ENCODE measurements around the gene SRGAP1.

The SRGAP1 gene

DNA sequence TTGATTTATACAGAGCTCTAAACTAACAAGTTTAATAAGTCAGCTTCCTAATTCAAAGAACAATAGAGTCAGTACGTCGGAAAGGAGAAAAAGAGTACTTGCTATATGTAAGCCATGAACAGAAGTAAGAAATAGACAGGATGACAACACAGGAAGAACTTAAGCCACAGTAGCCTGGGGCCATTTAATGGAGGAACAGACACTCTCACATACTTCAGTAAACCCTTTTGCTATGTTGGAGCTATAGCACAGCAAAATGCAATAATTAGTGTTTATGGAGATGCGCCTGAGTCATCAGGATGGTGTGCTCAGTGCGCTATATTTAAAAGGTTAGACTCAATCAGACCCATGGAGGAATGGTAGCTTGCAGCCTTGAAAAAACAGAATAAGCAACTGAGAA is 61.0 kb downstream of the SRGAP1 start:
- no peak for DNase-seq (ENCODE audit: low read depth in 2 of 2)

DNA sequence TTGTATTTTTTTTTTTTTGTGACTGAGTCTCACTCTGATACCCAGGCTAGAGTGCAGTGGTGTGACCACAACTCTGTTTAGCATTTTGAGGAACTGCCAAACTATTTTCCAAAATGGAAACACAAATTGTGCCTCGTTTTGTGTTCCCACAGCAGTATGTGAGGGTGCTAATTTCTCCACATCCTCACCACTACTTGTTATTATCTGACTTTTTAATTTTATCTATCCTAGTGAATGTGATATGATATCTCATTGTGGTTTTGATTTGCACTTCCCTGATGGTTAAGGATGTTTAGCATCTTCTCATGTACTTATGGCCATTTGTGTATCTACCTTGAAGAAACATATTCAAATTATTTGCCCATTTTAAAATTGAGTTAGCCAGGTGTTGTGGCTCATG is 62.4 kb downstream of the SRGAP1 start:
- no peak for DNase-seq (ENCODE audit: low read depth in 2 of 2)

DNA sequence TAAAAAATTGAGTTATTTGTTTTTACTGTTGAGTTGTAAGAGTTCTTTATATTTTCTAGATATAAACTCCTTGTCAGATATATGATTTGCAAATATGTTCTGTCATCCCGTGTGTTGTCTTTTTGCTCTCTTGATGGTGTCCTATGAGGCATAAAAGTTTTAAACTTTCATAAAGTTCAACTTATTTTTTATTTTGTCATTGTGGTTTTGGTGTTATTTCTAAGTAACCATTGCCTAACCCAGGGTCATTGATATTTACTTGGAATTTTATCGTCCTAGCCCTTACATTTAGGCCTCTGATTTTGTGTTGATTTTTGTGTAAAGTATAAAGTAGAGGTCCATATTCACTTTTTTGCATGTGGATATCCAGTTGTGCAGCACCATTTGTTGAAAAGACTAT is 63.1 kb downstream of the SRGAP1 start:
- no peak for DNase-seq (ENCODE audit: low read depth in 2 of 2)

DNA sequence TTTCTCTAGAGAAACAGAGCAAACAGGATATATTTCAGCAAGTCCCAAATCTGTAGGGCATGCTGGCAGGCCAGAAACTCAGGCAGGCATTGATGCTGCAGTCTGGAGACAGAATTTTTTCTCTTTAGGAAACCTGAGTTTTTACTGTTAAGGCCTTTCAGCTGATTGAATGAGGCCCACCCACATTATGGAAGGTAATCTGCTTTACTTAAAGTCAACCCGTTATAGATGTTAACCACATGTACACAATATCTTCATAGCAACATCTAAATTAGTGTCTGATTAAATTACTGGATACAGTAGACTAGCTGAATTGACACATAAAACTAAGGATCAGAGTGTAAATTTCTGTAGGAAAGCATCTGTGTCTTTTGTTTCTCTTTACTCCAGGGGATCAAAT is 65.2 kb downstream of the SRGAP1 start:
- DNase-seq (ENCODE audit: low read depth in 2 of 2), result no peak

DNA sequence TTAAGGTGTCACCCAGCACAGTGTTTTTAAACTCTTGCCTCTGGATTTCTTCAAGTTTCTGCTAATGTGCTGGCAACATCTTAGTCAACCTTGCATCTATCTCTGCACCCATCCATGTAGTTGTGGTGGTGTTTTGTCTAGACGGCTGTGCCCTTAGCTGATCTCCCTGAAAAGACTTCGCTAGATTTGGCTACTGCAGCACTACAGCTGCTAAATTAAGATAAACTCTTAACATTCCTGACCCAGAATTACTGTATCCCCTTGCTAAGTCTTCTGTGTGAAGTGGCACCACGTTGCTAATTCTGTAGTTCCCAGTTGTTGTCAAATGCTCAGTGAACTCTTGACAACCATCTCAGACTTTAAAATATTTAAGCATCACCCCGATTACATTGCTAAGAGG is 66.8 kb downstream of the SRGAP1 start:
- no peak for DNase-seq (ENCODE audit: low read depth in 2 of 2)

DNA sequence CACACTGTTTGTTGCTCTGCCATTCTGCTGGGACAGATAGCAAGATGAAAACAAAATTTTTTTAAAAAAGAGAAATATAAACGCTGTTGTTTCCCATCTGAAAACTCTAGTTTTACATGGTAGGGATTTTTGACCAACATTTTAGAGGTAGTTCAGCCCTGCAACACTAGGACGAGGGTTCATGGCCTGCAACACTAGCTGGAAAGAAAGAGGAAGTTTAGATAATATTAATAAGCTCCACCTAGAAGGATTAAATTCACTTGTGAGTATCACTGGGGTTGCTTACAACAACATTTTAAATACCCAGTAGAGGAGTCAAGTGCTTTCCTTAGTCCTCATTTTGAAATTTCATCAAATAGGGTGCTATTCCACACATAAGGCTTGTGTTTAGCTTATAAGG is 68.2 kb downstream of the SRGAP1 start:
- DNase-seq (ENCODE audit: low read depth in 2 of 2), result no peak

DNA sequence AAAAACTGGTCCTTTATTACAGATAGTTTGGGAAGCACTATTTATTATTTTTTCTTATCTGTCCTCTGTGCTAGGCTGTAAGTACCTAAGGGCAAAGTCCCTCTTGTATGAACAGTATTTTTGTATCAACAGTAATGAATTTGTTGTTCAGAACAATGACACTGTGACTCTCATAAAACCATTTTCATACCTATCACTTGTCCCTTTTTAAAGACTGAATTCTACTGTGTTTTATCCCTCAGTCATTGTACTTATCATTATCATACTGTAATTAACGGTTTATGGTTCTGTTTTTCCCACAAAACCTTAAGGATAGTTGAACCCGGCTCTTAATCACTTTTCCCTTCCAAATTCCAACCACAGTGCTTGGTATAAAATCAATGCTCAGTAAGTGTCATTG is 69.4 kb downstream of the SRGAP1 start:
- DNase-seq (ENCODE audit: low read depth in 2 of 2), result no peak

DNA sequence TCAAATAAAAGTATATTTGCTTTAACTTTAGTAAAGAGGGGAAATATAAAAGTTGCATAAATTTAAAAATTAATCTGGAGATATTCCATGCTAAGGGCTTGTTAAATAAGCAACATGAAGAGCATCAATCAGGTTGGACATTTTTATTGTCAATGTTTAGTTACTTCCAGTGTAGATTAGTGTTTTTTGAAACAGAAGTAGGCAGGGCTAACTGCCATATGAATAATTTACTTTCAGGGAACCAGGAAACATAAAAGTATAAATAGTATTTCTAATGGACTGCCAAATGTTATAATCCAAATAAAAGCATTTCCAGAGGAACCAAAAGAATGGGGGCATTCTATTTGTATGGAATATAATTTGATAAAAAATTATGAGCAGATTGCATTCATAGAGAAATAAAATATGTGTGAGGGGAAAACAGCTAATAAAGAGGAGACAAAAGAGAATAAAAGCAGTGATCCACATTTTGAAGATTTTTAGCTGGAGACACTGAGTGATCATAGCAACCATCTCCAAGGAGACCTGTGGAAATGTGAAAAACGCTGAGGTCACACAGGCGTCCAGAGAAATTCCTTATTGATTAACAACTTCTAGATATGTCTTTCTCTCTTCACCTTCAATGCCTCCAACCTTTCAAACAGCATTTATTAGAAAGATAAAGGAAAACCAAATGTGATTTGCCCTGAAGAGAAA is 70.8 kb downstream of the SRGAP1 start:
- no peak for DNase-seq (ENCODE audit: low read depth in 2 of 2)

DNA sequence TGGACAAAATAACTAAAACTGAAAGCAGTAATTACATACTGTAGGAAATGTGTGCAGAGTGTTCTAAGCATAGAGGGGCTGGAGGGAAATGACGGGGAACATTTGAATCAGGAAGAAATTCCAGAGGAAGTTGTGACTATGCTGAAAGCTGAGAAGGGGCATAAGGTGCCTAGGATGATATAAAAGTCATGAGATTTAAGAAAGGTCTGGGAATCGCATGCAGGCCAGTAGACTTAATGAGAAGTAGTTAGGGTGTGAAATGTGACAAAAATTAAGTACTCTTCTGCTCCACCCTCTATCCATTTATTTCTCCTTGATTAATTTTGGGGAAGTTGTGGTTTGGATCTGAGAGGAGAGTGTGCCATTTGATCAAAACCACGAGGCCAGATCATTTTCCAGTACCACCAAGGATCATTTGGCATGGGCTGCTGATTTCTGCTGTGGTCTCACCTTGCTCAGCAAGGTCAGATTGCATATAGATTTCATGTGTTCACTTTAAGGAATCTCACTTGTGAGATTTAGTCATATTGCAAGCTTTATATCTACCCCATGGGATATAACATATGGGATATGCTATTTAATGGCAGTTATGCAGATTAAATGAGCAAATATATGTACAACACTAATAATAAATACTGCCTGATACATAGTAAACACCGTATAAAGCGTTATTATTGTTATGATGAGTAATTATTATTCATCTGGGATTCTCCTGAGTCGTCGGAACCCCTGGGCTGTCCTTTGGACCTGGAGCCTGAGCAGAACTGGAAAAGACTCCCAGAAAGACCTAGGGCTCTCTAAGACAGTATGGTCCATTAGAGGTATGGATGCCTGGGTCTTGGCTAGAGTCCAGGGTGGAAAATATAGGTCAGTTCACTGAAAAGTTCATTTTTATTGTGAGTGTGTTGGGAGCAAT is 72.3 kb downstream of the SRGAP1 start:
- DNase-seq (ENCODE audit: low read depth in 2 of 2), result no peak

DNA sequence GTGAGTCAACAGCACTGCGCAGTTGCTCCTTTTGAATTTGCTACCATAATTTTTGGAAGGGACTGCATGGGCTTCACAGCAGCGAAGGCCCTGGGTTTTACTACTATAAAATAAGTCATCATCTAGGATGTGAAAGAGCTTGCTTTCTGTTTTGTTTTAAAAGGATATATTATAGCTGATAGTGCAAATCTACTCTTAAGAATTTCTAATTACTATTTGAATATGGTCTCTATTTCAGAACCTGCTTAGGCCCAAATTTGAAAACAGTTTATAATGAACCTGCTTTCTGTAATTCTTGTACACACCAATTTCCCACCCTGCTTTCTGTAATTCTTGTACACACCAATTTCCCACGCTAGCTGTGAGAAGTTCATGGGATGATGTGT is 73.0 kb downstream of the SRGAP1 start:
- DNase-seq (ENCODE audit: low read depth in 2 of 2), result no peak

DNA sequence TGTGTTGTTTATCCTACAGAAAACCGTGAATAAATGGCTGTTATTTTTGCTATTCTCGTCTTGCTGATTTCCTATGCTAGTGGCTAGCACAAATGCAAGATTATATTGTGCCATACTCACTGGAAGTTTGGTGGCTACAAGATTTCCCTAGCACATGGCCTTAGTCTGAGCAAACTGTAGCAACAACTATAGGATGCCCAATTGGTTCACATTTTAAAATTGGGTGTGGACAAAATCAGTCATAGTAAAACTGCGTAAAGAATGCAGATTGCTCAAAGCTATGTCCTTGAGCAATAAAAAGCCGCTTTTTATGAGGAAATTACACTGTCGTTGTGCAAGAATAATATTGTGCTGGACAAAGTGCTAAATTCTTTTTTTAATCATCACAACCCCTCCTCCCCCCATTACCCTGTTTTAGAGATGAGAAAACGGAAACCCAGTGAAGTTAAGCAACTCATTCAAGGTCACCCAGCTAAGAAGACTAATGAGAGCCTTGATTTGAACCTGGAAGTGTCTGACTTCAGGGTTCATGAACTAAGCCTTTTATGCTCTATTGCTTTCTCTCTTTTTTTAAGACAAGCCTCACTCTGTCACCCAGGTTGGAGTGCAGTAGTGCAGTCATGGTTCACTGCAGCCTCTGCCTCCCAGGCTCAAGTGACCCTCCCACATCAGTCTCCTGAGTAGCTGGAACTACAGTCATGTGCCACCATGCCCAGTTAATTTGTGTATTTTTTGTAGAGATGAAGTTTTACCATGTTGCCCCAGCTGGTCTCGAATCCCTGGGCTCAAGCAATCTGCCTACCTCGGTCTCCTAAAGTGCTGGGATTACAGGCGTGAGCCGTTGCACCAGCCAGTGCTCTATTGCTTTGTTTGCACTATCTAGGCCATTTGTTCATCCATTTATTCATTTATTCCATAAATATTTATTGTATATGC is 73.6 kb downstream of the SRGAP1 start:
- peak; percentile 97 for DNase-seq (ENCODE audit: low read depth in 2 of 2)

DNA sequence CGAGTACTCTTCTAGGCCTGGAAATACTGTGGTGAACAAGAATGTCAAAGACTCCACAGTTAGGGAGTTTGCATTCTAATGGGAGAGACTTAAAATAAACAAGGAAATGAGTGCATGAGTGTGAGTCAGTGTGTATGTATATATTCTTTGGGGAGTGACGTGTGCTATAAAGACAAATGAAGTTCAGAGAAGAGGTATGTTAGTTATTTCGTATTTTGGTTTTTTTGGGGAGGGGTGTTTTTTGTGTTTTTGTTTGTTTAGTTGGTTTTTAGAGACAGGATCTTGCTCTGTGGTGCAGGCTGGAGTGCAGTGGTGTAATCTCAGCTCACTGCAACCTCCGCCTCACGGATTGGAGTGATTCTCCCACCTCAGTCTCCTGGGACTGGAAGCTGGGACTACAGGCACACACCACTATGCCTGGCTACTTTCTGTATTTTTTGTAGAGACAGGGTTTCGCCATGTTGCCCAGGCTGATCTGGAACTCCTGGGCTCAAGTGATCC is 74.3 kb downstream of the SRGAP1 start:
- DNase-seq (ENCODE audit: low read depth in 2 of 2), result peak; percentile 88 to 89

DNA sequence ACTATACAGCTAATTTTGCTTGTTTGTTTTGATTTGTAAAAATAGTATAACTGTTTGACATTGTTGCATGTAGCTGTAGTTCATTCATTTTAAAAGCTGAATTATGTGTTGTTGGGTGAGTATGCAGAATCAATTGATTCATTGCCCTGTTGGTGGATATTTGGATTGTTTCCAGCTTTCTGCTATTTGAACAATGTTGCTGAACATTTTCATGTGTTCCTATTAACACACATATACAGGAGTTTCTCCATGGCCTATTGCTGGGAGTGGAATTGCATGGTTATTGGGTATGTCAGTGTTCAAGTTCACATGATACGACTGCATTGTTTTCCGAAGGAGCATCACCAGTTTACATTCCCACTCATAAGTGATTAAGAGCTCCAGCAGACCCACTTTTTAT is 75.3 kb downstream of the SRGAP1 start:
- DNase-seq (ENCODE audit: low read depth in 2 of 2), result no peak

DNA sequence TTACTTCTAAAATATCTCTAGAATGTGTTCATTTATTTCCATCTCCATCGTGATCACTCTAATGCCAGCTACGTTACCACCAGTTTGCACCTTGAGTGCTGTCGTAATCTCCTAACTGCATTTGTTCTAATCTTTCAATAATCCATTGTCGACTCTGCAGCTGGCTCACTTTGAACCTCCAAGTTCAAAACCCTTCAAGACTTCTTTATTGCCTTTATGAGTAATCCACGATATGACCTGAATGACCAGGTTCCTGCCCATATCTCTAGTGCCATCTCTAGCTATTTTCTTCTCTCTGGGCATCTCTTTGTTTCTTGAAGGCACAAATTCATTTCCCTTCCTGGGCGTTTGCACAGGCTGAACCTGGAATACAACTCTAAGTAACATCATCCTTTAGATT is 76.7 kb downstream of the SRGAP1 start:
- DNase-seq (ENCODE audit: low read depth in 2 of 2), result no peak

DNA sequence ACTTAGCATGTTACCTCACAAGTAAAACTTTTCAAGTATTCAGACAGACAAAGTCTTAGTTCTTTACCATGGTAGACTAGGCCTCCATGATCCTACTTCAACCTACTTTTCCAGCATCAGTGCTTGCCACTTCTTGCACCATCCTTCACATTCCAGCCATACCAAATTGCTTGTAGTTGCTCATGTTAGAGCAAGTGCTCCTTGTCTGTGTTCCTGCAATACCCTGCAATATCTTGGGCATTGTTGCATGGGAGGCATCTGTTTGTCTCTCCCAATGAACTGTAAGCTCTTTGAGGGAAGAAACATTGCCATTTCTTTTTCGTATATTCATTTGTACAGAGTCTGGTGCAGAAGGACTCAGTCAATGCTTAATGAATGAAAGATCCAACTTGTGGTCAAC is 78.0 kb downstream of the SRGAP1 start:
- peak; percentile 69 to 70 for DNase-seq (ENCODE audit: low read depth in 2 of 2)

DNA sequence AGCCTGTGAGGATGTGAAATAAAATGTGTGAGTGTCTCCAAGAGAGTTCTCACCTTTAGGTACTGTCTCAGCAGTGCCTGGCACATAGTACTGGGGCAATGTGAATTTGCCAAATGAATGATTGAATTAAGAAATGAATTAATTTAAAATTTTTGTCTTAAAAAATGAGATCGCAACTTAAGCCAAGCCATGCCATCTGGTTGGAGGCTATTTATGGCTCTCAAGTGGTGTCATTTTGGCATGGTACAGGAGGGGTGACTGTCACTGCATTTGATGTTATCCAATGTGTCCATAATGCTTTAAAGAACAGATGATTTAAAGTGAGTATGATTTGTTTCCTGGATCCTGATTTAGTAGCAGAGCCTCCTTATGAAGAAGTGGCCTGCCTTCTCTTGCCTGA is 80.3 kb downstream of the SRGAP1 start:
- DNase-seq (ENCODE audit: low read depth in 2 of 2), result no peak

DNA sequence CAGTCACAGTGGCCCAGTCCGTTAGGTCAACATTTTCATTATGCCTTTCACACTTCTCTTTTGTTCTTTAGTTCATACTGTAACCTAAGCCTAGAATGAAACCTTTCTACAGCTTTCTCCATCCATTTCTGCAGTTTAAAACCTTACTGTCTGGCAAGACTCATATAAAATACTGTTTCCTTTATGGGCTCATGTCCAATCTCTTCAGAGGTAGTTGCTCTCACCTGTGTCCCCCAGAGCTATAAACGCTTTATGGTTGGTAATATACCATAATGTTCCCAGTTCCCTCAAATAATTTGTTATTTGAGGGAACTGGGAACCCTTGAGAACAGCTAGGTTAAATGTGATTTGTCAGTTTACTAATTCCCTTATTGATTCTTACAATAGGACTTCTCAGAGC is 83.0 kb downstream of the SRGAP1 start:
- no peak for DNase-seq (ENCODE audit: low read depth in 2 of 2)

DNA sequence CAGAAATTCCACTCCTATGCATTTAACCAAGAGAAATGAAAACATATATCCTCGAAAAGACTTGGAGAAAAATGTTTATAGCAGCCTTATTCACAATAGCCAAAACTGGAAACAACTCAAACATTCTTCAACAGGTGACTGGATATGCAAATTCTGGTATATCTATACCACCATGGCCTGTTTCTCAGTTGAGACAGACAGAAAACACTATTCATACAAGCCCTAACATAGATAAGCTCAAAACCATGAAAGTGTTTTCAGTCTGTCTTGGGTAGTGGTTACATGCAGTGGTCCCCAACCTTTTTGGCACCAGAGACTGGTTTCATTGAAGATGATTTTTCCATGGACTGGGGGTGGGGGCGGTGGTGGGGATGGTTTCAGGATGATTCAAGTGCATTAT is 83.8 kb downstream of the SRGAP1 start:
- no peak for DNase-seq (ENCODE audit: low read depth in 2 of 2)

DNA sequence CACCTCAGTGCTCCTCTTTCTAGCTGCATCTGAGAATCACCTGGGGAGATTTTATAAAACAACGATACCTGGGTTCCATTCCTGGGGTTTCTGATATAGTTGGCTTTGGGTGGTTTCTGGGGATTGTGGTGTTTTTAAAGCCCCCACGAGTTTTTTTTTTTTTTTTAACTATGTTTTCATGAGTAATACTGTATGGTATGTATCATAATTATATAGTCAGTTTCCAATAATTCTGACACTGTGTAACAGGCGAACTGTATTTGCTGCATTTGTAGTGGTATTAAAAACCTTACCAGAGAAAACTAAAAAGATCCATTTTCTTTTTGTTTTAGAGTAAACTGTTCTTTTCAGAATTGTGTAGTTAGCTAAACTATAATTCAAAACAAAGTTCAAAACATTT is 84.9 kb downstream of the SRGAP1 start:
- DNase-seq (ENCODE audit: low read depth in 2 of 2), result no peak

DNA sequence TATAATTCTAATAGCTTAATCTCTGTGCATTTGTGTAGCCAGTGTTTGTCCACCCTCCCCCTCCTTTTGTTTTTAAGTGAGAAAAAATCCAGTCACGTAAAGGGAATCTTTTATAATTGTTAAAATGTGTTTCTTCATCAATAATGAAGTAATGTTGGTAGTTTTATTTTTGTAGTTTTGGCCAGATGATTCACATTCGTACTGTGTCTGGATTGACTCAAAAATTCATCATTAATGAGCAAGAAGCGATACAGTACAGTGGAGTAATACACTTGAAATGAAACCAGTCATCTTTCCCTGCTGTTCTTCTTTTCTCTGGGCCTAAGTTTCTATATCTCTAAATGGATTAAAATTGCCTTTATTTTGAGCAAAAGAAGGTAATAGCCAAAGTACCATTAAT is 86.5 kb downstream of the SRGAP1 start:
- peak in 1 of 2 experiments; percentile 72 for DNase-seq (ENCODE audit: low read depth in 2 of 2)

DNA sequence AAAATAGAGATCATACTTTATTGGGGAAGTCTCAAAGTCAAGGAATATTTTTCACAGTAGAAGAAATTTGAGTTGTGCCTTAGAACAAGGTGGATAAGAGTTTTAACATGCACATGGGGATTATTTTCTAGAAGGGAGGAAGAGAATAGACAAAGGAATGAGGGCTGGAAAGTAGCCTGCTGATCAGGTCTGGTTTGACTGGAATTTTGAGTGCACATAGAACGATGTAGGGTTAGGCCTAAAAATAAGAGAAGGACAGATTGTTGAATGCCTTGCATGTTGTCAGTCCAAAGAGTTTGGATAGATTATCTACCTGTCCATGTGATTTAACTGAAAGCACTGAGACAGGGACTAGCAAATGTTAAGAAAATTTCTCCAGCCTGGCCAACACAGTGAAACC is 87.2 kb downstream of the SRGAP1 start:
- no peak for DNase-seq (ENCODE audit: low read depth in 2 of 2)

DNA sequence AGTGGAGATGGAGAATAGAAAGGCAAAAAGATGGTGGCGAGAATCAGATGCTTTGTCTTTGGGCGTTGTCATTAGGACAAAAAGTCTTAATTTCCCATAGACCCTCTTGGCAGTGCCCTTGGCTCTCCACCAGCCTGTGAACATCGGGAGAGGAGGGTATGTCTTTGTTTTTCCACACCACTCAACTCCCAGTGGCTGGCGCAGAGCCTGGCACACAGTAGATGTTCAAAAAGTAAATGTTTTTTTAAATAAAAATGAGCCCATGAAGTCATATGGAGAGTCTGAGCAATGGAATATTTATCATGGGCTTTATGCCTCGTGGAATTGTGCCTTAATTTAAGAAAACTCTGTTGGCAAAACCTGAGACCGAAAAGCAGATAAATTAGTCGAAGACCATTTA is 90.4 kb downstream of the SRGAP1 start:
- no peak for DNase-seq (ENCODE audit: low read depth in 2 of 2)
